H1 (cell line): ENCODE results near the gene HRH1. TPM values are rescaled to one million over a fixed set of nuclear protein-coding genes. Genes with fewer than 3 reads are reported as not detected.

Experiments
- CTCF ChIA-PET: fragments of 300-600 bp; sonication (Branson Sonifier 250); formaldehyde crosslinking; loops from one replicate; lab custom pipeline; 2021; ENCODE audit not compliant: partially characterized antibody; lab: Charles Lee
- POLR2A ChIA-PET: fragments of 300-600 bp; sonication (Branson Sonifier 250); formaldehyde crosslinking; loops from one replicate; lab custom pipeline; 2021; ENCODE audit warnings: inconsistent platforms; ENCODE audit not compliant: partially characterized antibody; lab: Charles Lee
- DNase-seq, 2 experiments: peaks; one replicate each; pipeline versions ENCODE4 v3.0.0 to v3.0.0-alpha.2; 2010 to 2022; ENCODE audit warnings: low spot score in 2 of 2, low read depth in 1 of 2, mixed read lengths in 1 of 2
- FAIRE-seq: peaks from 2 replicates; lab custom pipeline; 2011; peaks lifted over from hg19 to GRCh38; lab: Jason Lieb, UNC
- H2AFZ ChIP-seq: 2 replicates; pipeline ENCODE4 v1.8.1; 2012; ENCODE audit warnings: low read length, inconsistent platforms
- H2AK5ac ChIP-seq: 2 replicates; pipeline ENCODE4 v1.6.1; 2013; ENCODE audit warnings: low read depth, low read length
- H2BK120ac ChIP-seq: replicated peaks from 2 replicates; pipeline ENCODE3; 2013; ENCODE audit warnings: low read depth, low read length, inconsistent platforms
- H2BK12ac ChIP-seq: 2 replicates; pipeline ENCODE4 v1.6.1; 2013; ENCODE audit warnings: low read depth, low read length
- H2BK15ac ChIP-seq: 2 replicates; pipeline ENCODE4 v1.6.1; 2013; ENCODE audit warnings: low read length
- H2BK20ac ChIP-seq: 2 replicates; pipeline ENCODE4 v1.6.1; 2013; ENCODE audit warnings: low read length
- H2BK5ac ChIP-seq: 2 replicates; pipeline ENCODE4 v1.6.1; 2013; ENCODE audit warnings: low read depth, low read length
- H3K14ac ChIP-seq: 2 replicates; pipeline ENCODE4 v1.6.1; 2013; ENCODE audit warnings: inconsistent platforms; ENCODE audit not compliant: insufficient read length
- H3K18ac ChIP-seq: 2 replicates; pipeline ENCODE4 v1.6.1; 2013; ENCODE audit warnings: low read length; ENCODE audit errors: extremely low read depth
- H3K23ac ChIP-seq: 2 replicates; pipeline ENCODE4 v1.6.1; 2013; ENCODE audit warnings: inconsistent platforms; ENCODE audit not compliant: insufficient read length
- H3K23me2 ChIP-seq: 2 replicates; pipeline ENCODE4 v1.6.1; 2013; ENCODE audit warnings: low read depth, low read length
- H3K27ac ChIP-seq: 2 replicates; pipeline ENCODE4 v1.6.1; 2011; ENCODE audit warnings: low read depth, low read length, inconsistent platforms
- H3K27me3 ChIP-seq, 4 experiments: replicated peaks in 1 of 4; 1 replicate in 1 of 4; 2 replicates in 3 of 4; pipeline versions ENCODE4 v1.6.1 to v1.8.1; 2011 to 2013; ENCODE audit warnings: low read length in 3 of 4, mild to moderate bottlenecking in 3 of 4, inconsistent platforms in 2 of 4, mixed read lengths in 2 of 4, moderate library complexity in 1 of 4; ENCODE audit not compliant: control insufficient read depth in 3 of 4, insufficient read depth in 3 of 4; ENCODE audit errors: extremely low read depth in 1 of 4
- H3K36me3 ChIP-seq, 4 experiments: 2 replicates each; pipeline versions ENCODE4 v1.6.1 to v1.8.1; 2011 to 2013; ENCODE audit warnings: mild to moderate bottlenecking in 4 of 4, low read length in 3 of 4, moderate library complexity in 2 of 4, control low read depth in 1 of 4, inconsistent platforms in 1 of 4; ENCODE audit not compliant: insufficient read depth in 4 of 4, control insufficient read depth in 2 of 4
- H3K4ac ChIP-seq: replicated peaks from 2 replicates; pipeline ENCODE3; 2013; ENCODE audit warnings: low read length, low read depth, mixed read lengths, inconsistent platforms; ENCODE audit not compliant: insufficient read length
- H3K4me1 ChIP-seq, 4 experiments: replicated peaks in 1 of 4; 1 replicate in 1 of 4; 2 replicates in 3 of 4; pipeline versions ENCODE4 v1.6.1 to v1.8.1; 2011 to 2013; ENCODE audit warnings: low read length in 3 of 4, inconsistent platforms in 2 of 4, mixed read lengths in 1 of 4; ENCODE audit not compliant: insufficient read depth in 4 of 4, control insufficient read depth in 3 of 4
- H3K4me2 ChIP-seq, 2 experiments: 2 replicates each; pipeline versions ENCODE4 v1.6.1 to v1.8.1; 2011 to 2013; ENCODE audit warnings: low read depth in 2 of 2, low read length in 2 of 2, control low read depth in 1 of 2, inconsistent platforms in 1 of 2, mild to moderate bottlenecking in 1 of 2; ENCODE audit not compliant: insufficient read depth in 1 of 2
- H3K4me3 ChIP-seq, 4 experiments: fragments of 200-600, 300-600 bp in 1 of 4; sonication (generic), shearing (Covaris generic), sonication (Bioruptor Twin) in 1 of 4; 2 replicates each; pipeline versions ENCODE4 v1.5.1 to v1.8.1; 2011 to 2016; ENCODE audit warnings: low read length in 4 of 4, low read depth in 3 of 4, control low read depth in 2 of 4, inconsistent platforms in 2 of 4, mild to moderate bottlenecking in 2 of 4, mixed read lengths in 1 of 4, moderate library complexity in 1 of 4; ENCODE audit not compliant: insufficient read depth in 2 of 4; ENCODE audit errors: extremely low read depth in 1 of 4
- H3K56ac ChIP-seq: replicated peaks from 2 replicates; pipeline ENCODE3; 2013; ENCODE audit warnings: low read depth, mild to moderate bottlenecking, mixed read lengths, low read length, inconsistent platforms; ENCODE audit not compliant: insufficient read length
- H3K79me1 ChIP-seq: 2 replicates; pipeline ENCODE4 v1.6.1; 2013; ENCODE audit warnings: low read depth, low read length, control low read depth
- H3K79me2 ChIP-seq, 2 experiments: 2 replicates each; pipeline versions ENCODE4 v1.6.1 to v1.8.1; 2012 to 2013; ENCODE audit warnings: low read length in 2 of 2, mild to moderate bottlenecking in 2 of 2, inconsistent platforms in 1 of 2; ENCODE audit not compliant: insufficient read depth in 2 of 2, control insufficient read depth in 1 of 2
- H3K9ac ChIP-seq, 4 experiments: replicated peaks in 1 of 4; 1 replicate in 1 of 4; 2 replicates in 3 of 4; pipeline versions ENCODE4 v1.6.1 to v1.8.1; 2011 to 2013; ENCODE audit warnings: low read depth in 3 of 4, low read length in 3 of 4, control low read depth in 2 of 4, mild to moderate bottlenecking in 2 of 4, moderate library complexity in 2 of 4, inconsistent platforms in 1 of 4; ENCODE audit errors: extremely low read depth in 1 of 4
- H3K9me3 ChIP-seq, 2 experiments: 2 replicates each; pipeline versions ENCODE4 v1.6.1 to v1.8.1; 2012 to 2013; ENCODE audit warnings: mild to moderate bottlenecking in 2 of 2, moderate library complexity in 2 of 2, control low read depth in 1 of 2, inconsistent platforms in 1 of 2, low read depth in 1 of 2, low read length in 1 of 2, mixed read lengths in 1 of 2; ENCODE audit not compliant: insufficient read depth in 2 of 2
- H4K20me1 ChIP-seq, 2 experiments: replicated peaks in 1 of 2; 2 replicates each; pipeline versions ENCODE3 to v1.8.1; 2011 to 2013; ENCODE audit warnings: inconsistent platforms in 2 of 2, low read length in 2 of 2, mild to moderate bottlenecking in 1 of 2; ENCODE audit not compliant: insufficient read depth in 2 of 2, control insufficient read depth in 1 of 2
- H4K5ac ChIP-seq: 2 replicates; pipeline ENCODE4 v1.6.1; 2013; ENCODE audit warnings: low read length, low read depth, mixed read lengths, inconsistent platforms; ENCODE audit not compliant: insufficient read length
- H4K8ac ChIP-seq: 2 replicates; pipeline ENCODE4 v1.8.0; 2013; ENCODE audit warnings: mild to moderate bottlenecking, moderate library complexity, low read length, inconsistent platforms; ENCODE audit not compliant: insufficient read depth; ENCODE audit errors: extremely low read depth
- H4K91ac ChIP-seq: replicated peaks from 2 replicates; pipeline ENCODE3; 2013; ENCODE audit warnings: low read length, mixed read lengths, inconsistent platforms; ENCODE audit not compliant: insufficient read length
- ASH2L ChIP-seq: fragments of 200-600, 300-600 bp; sonication (generic); IDR thresholded peaks from one replicate; pipeline ENCODE4 v1.7.1; 2017; ENCODE audit warnings: low read length
- KDM1A ChIP-seq: fragments of 200-600, 300-600 bp; sonication (generic); IDR thresholded peaks from 2 replicates; pipeline ENCODE4 v1.7.1; 2016; ENCODE audit warnings: mild to moderate bottlenecking, low read length, borderline replicate concordance
- WGBS, 2 experiments: shearing (Covaris generic) in 1 of 2; methylation state at CpG; one replicate each; pipeline versions ENCODE4 v1.1.6 to v1.1.7; 2013 to 2015; ENCODE audit warnings: low lambda C conversion rate in 2 of 2, mixed read lengths in 2 of 2, inconsistent platforms in 1 of 2, low coverage in 1 of 2, missing lambda C conversion rate in 1 of 2; ENCODE audit not compliant: insufficient replicate concordance in 2 of 2, insufficient coverage in 1 of 2, insufficient read length in 1 of 2; ENCODE audit errors: extremely low coverage in 1 of 2, missing lambda C conversion rate in 1 of 2; 5-methylcytosine and 5-hydroxymethylcytosine counted together
- polyA plus RNA-seq, 7 experiments: library from polyadenylated mRNA; depleted of rRNA in 3 of 7; stranded (reverse) in 5 of 7; unstranded in 2 of 7; fragments of >200 nt in 5 of 7; fragments of 200-250 nt in 2 of 7; gene quantifications; 1 replicate in 5 of 7; 2 replicates in 1 of 7; 4 replicates in 1 of 7; pipeline versions ENCODE4 v1.2.1 to v1.2.3, GENCODE V29; 2011 to 2013; ENCODE audit warnings: missing spikeins in 2 of 7, mixed read lengths in 2 of 7
- total RNA-seq: library from RNA; stranded (reverse); fragmentation: NEBNext Ultra II Directional; extraction: Animal tissue kit (Norgen Biotek cat#: 25700); gene quantifications from 2 replicates; pipeline ENCODE4 v1.2.1, GENCODE V29; 2021

The HRH1 gene
- total and polyA plus RNA-seq, 2 of the 8 experiments (the other 6 are each of a cell fraction or from before 2014, with no cell fraction given) = 0.11 TPM; not detected in 1

DNA sequence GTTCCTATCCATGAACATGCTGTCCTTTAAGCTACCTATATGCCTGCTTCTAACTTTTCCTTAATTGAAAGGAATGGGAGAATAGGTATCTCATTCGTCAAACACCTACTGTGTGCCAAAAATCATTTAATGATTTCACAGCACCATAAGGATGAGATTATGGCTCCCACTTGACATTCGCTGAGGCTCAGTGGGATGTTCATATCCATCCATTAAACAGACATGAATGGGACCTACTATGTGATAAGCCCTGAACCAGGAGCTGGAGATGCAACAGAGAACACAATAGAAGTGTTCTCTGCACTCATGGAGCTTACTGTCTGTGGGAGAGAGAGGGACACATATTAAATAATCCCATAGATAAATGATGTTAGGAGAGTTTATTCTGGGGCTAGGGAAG, 49.7 kb downstream of the HRH1 start:
- CTCF ChIA-PET = interaction anchor here (0.7 to 7.4 kb wide), 12 partner anchors 9 to 143 kb away, joined by 3 to 40 read pairs (median 4); partner anchors contain the start of gene HRH1
- H4K5ac ChIP-seq = no peak overlapping the region
- no peak overlapping the region for H3K56ac ChIP-seq
- no peak overlapping the region for H3K4me3 ChIP-seq
- no peak overlapping the region for H2AK5ac ChIP-seq
- no peak overlapping the region for H4K8ac ChIP-seq
- no peak overlapping the region for H2BK5ac ChIP-seq
- no peak overlapping the region for H3K18ac ChIP-seq
- no peaks in the 10 kb centered on the region for H3K79me1 ChIP-seq
- DNase-seq (no peak), FAIRE-seq (no peak)
- H3K79me2 ChIP-seq = no peaks in the 10 kb centered on the region
- H3K27ac ChIP-seq = no peak overlapping the region
- no peaks in the 10 kb centered on the region for H3K27me3 ChIP-seq
- H4K91ac ChIP-seq = no peak overlapping the region
- H2AFZ ChIP-seq = no peak overlapping the region
- no peaks in the 10 kb centered on the region; a peak in 3 of 7 replicates for H3K4me1 ChIP-seq
- no peaks in the 10 kb centered on the region for H4K20me1 ChIP-seq
- H3K9ac ChIP-seq = no peak overlapping the region
- TF ChIP-seq KDM1A (no peak), ASH2L (no peak)
- POLR2A ChIA-PET = interaction anchor here (2.6 kb wide), 1 partner anchor 9 kb away, joined by 8 read pairs; no protein-coding TSS in a partner anchor
- H2BK120ac ChIP-seq = no peak overlapping the region
- no peaks in the 10 kb centered on the region for H3K23me2 ChIP-seq
- no peaks in the 10 kb centered on the region for H3K36me3 ChIP-seq
- H2BK15ac ChIP-seq = no peak overlapping the region
- H3K9me3 ChIP-seq = no peaks in the 10 kb centered on the region
- WGBS, 2 experiments = 83% methylated on average over 2 of the region's 2 CpGs; no CpG with 5 or more reads in 1 of the 2 experiments
- no peak overlapping the region for H3K4ac ChIP-seq
- no peak overlapping the region for H3K4me2 ChIP-seq
- H3K14ac ChIP-seq = no peak overlapping the region
- H2BK12ac ChIP-seq = no peak overlapping the region
- no peak overlapping the region for H3K23ac ChIP-seq
- H2BK20ac ChIP-seq = no peak overlapping the region
